GM10248 (cell line): ENCODE data around the gene SNAPIN.

Experiments
- CTCF ChIA-PET: fragments of 300-600 bp; sonication (Branson Sonifier 250); formaldehyde crosslinking; extraction: SDS; loops from one replicate; lab custom pipeline; 2021; ENCODE audit warnings: antibody characterized with exemption; lab: Yijun Ruan, JAX
- POLR2A ChIA-PET: fragments of 350-650 bp; sonication (Branson Sonifier 250); formaldehyde crosslinking; extraction: SDS; loops from one replicate; lab custom pipeline; 2020; ENCODE audit warnings: antibody characterized with exemption; lab: Yijun Ruan, JAX
- DNase-seq: peaks from one replicate; pipeline ENCODE4 v3.0.0; 2012; ENCODE audit errors: extremely low spot score
- TF ChIP-seq, protein P1 (sequence below): IDR thresholded peaks from 2 replicates; pipeline ENCODE4 v1.5.1; 2012; ENCODE audit warnings: mild to moderate bottlenecking, low read depth; ENCODE audit errors: extremely low read depth, missing control alignments, control extremely low read depth

The SNAPIN gene

DNA sequence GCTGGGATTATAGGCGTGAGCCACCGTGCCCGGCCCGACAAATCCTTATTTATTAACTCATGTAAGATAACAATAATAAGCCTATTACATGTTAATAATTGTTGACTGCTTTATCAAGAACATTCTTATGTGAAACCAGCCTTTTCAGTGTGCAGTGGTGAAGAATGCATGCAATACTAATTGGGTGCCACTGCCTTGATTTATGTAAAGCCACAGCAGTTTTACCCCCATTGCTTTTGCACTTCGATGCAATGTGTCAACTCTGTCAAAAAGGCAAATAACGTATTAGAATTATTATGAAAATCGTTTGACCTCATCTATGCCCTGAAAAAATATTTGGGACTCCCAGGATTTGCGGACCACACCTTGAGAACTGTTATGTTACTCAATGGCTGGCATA is 38.2 kb downstream of the SNAPIN start:
- DNase-seq = no peak
- TF ChIP-seq, protein P1, sequence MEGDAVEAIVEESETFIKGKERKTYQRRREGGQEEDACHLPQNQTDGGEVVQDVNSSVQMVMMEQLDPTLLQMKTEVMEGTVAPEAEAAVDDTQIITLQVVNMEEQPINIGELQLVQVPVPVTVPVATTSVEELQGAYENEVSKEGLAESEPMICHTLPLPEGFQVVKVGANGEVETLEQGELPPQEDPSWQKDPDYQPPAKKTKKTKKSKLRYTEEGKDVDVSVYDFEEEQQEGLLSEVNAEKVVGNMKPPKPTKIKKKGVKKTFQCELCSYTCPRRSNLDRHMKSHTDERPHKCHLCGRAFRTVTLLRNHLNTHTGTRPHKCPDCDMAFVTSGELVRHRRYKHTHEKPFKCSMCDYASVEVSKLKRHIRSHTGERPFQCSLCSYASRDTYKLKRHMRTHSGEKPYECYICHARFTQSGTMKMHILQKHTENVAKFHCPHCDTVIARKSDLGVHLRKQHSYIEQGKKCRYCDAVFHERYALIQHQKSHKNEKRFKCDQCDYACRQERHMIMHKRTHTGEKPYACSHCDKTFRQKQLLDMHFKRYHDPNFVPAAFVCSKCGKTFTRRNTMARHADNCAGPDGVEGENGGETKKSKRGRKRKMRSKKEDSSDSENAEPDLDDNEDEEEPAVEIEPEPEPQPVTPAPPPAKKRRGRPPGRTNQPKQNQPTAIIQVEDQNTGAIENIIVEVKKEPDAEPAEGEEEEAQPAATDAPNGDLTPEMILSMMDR = no peak
- ChIA-PET CTCF (interaction anchor here (1.0 kb wide), 1 partner anchor 18 kb away, joined by 3 read pairs; no protein-coding TSS in a partner anchor), POLR2A (interaction anchor here (0.7 kb wide), 1 partner anchor 62 kb away, joined by 3 read pairs; no protein-coding TSS in a partner anchor)

DNA sequence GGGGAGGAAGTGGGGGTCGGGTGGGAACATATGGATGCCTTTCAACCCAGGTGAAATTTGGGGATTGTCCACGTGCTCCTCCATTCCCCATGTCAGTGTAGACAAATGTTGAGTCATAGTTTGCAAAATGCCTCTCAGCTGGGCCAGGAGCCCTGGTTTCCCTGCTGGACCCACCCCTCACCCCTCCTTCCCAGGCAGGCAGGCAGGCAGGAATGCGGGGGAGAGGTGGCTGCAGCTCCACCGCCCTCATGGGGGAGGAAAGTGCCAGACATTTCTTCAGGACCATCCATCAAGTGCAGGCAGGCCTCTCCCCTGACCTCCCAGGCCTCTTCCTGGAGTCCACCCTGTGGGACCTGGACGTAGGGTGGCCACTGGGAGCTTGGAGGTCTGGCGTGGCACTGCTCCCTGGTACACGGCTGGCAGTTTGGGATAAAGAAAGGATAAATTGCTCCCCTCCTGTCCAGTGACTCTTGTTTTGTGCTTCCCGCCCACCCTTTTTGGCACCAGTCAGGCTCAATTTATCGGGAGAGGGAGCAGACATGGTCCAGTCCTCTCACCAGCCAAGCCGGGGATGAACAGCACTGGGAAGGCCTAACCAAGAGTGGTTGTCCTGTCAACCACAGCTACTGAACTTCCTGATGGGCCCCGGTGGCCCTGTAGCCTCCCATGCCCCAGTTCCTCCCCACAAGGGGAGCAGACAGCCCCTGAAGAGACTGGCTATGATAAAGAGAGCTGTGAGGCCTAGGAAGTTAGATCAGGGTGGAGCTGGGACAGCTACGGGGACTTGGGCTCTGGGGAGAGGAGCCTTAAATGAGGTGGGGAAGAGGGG is 38.9 kb downstream of the SNAPIN start:
- TF ChIP-seq, protein P1 = no peak
- ChIA-PET POLR2A (no interaction called here), CTCF (interaction anchor here (1.0 to 1.7 kb wide), 3 partner anchors 15 to 20 kb away, joined by 3 to 5 read pairs (median 3); no protein-coding TSS in a partner anchor)
- no peak for DNase-seq

DNA sequence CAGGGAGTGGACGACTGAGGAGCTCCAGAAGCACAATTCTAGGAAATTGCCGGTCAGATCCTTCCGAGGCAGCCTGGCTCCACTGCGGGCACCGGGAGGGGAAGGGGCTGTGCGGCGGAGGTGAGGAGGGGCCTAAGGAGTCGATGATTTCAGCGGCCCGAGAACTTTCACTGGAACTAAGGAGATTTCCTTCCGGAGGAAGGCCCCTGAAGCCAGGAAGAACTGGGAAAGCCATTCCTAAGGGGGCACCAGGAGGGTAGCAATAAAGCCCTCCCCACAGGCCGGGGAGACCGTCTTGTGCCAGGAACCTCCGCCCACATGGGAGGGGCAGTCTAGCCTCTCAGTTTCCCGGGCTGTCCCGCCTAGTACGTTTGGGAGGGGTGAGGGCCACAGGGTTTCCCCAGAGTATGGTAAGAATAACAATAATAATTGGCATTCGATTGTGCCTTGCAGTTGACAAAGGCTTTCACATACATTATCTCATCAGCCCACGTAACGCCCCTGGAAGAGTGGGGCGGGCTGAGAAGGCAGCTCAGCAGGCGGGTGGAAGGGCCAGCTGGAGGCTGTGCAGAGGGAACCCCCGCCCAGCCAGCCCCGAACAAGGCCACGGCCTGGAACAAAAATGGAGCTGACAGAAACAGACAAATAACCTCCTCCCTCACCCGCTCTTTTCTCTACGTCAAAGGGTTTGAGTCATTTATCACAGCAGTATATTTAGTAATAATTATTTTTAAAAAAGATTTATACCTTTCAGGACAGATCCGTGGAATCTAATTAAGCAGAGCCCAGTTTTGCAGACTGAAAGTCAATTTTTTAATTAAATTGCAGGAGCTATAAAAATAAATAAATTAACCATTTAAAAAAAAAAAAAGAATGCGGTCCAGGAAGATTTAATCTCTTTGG is 39.8 kb downstream of the SNAPIN start:
- ChIA-PET CTCF (interaction anchor here (1.2 to 1.7 kb wide), 2 partner anchors 14 to 21 kb away, joined by 3 to 5 read pairs; no protein-coding TSS in a partner anchor), POLR2A (no interaction called here)
- TF ChIP-seq, protein P1 = no peak
- DNase-seq = no peak

DNA sequence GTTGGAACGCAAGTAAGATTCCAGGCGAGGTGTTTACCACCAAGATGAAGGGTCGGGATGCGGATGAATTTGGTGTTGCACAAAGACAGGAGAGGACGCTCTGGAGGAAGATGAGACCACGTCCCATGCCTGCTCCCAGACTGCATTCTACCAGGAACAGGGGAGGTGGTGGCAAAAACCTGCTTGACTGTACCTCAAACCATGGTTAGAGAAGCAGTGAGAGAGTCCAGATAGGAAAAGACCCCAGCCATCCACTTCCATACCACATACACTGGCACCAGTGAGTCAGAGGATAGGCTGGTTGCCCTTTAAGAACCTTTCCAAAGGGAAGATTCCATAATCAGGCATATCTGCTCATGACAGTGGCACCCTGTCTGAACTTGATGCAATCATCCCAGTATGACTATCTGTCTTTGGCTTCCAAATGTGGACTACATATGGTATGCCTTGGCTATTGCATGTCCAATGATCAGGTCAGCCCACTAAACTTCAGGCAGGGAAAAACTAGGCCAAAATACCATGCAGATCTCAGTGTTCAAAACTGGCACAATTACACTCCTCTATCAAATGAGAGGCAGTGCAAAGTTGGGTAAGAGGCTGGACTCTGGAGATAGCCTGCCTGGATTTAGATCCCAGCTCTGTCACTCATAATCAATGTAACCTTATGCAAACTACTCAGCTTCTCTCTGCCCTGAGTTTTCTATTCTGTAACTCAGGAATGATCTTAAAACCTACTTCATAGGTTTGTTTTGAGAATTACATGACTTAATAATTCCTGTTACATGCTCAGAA is 40.6 kb downstream of the SNAPIN start:
- TF ChIP-seq, protein P1 = no peak
- CTCF ChIA-PET = interaction anchor here (0.7 to 1.7 kb wide), 6 partner anchors 10 to 22 kb away, joined by 3 to 6 read pairs (median 3); no protein-coding TSS in a partner anchor
- no peak for DNase-seq
- POLR2A ChIA-PET = no interaction called here

DNA sequence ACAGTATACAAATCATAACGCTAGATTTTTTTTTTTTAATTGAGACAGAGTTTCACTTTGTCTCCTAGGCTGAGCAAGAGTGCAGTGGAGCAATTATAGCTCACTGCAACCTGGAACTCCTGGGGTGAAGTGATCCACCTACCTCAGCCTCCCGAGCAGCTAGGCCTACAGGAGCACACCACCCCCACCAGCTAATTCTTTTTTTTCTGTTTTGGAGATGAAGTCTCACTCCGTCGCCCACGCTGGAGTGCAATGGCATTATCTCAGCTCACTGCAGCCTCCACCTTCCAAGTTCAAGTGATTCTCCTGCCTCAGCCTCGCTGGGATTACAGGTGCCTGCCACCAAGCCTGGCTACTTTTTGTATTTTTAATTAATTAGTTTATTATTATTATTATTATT is 41.3 kb downstream of the SNAPIN start:
- CTCF ChIA-PET = interaction anchor here (0.7 to 1.4 kb wide), 4 partner anchors 9 to 21 kb away, joined by 3 to 6 read pairs (median 3); no protein-coding TSS in a partner anchor
- POLR2A ChIA-PET = no interaction called here
- DNase-seq = no peak

More for the DNA sequence above, 41.3 kb downstream of the SNAPIN start:
- TF ChIP-seq, protein P1 = no peak
